ENCODE measurements around the gene IPO8. TPM values are rescaled to one million over a fixed set of nuclear protein-coding genes. Genes with fewer than 3 reads are reported as not detected.

IPO8 gene
- total RNA-seq, 2 donors from 2014 or later, result 28.8 to 49.4 TPM

- Histone ChIP-seq H3K36me3 (peaks cover 9% of the 10 kb centered on the region), H3K9me3 (no peaks in the 10 kb centered on the region), H3K27me3 (replicated peaks; ENCODE audit: insufficient read depth) (no peaks in the 10 kb centered on the region), H3K4me1 (ENCODE audit: control insufficient read depth in 1 of 2, low read depth in 2 of 2) (peaks cover 2 to 3% of the 10 kb centered on the region in 2 donors), H3K4me3 (no peak overlapping the region), H3K27ac (no peak overlapping the region)
- ATAC-seq (ENCODE audit: insufficient number of reproducible peaks, low FRiP score, low read depth) (no peak), DNase-seq (ENCODE audit: low spot score) (no peak)
- TF ChIP-seq CTCF (IDR thresholded peaks at IDR 0.05), result no peak
These were observed 43.5 kb downstream of the IPO8 start for GRCh38 chr12:30652034-30652696.

GRCh38 chr12:30646821-30647220, 48.8 kb downstream of the IPO8 start:
- Histone ChIP-seq H3K27me3 (replicated peaks; ENCODE audit: insufficient read depth) (no peaks in the 10 kb centered on the region), H3K4me3 (no peak overlapping the region), H3K9me3 (no peaks in the 10 kb centered on the region), H3K4me1 (ENCODE audit: control insufficient read depth in 1 of 2, low read depth in 2 of 2) (peaks cover 3 to 8% of the 10 kb centered on the region in 2 donors), H3K27ac (no peak overlapping the region), H3K36me3 (peaks cover 9% of the 10 kb centered on the region)
- TF ChIP-seq CTCF (IDR thresholded peaks at IDR 0.05), result no peak
- DNase-seq (ENCODE audit: low spot score) (no peak), ATAC-seq (ENCODE audit: insufficient number of reproducible peaks, low FRiP score, low read depth) (no peak)

GRCh38 chr12:30643366-30643765, 52.3 kb downstream of the IPO8 start:
- Histone ChIP-seq H3K36me3 (peaks cover 11% of the 10 kb centered on the region), H3K27me3 (replicated peaks; ENCODE audit: insufficient read depth) (no peaks in the 10 kb centered on the region), H3K4me1 (ENCODE audit: control insufficient read depth in 1 of 2, low read depth in 2 of 2) (peaks cover 3 to 8% of the 10 kb centered on the region in 2 donors), H3K27ac (no peak overlapping the region), H3K4me3 (no peak overlapping the region), H3K9me3 (no peaks in the 10 kb centered on the region)
- no peak for DNase-seq (ENCODE audit: low spot score)
- TF ChIP-seq CTCF (IDR thresholded peaks at IDR 0.05), result no peak
- ATAC-seq (ENCODE audit: insufficient number of reproducible peaks, low FRiP score, low read depth), result no peak

- peaks cover 24% of the 10 kb centered on the region for H3K36me3 ChIP-seq
- no peak overlapping the region for H3K27ac ChIP-seq
- no peaks in the 10 kb centered on the region for H3K27me3 ChIP-seq (replicated peaks; ENCODE audit: insufficient read depth)
- H3K4me3 ChIP-seq, result no peak overlapping the region
- ATAC-seq (ENCODE audit: insufficient number of reproducible peaks, low FRiP score, low read depth), result no peak
- no peaks in the 10 kb centered on the region for H3K4me1 ChIP-seq (ENCODE audit: control insufficient read depth in 1 of 2, low read depth in 2 of 2)
- H3K9me3 ChIP-seq, result no peaks in the 10 kb centered on the region
- no peak for DNase-seq (ENCODE audit: low spot score)
- no peak for TF ChIP-seq CTCF (IDR thresholded peaks at IDR 0.05)
These were observed 55.3 kb downstream of the IPO8 start for GRCh38 chr12:30640392-30640791.

- no peak for DNase-seq (ENCODE audit: low spot score)
- Histone ChIP-seq H3K27ac (no peak overlapping the region), H3K4me3 (no peak overlapping the region), H3K9me3 (no peaks in the 10 kb centered on the region), H3K27me3 (replicated peaks; ENCODE audit: insufficient read depth) (no peaks in the 10 kb centered on the region), H3K4me1 (ENCODE audit: control insufficient read depth in 1 of 2, low read depth in 2 of 2) (no peaks in the 10 kb centered on the region), H3K36me3 (peaks cover 28% of the 10 kb centered on the region)
- no peak for ATAC-seq (ENCODE audit: insufficient number of reproducible peaks, low FRiP score, low read depth)
- no peak for TF ChIP-seq CTCF (IDR thresholded peaks at IDR 0.05)
These were observed 60.3 kb downstream of the IPO8 start for GRCh38 chr12:30635385-30635784.
